ENCODE data around the gene ATOH8.

The ATOH8 gene

DNA sequence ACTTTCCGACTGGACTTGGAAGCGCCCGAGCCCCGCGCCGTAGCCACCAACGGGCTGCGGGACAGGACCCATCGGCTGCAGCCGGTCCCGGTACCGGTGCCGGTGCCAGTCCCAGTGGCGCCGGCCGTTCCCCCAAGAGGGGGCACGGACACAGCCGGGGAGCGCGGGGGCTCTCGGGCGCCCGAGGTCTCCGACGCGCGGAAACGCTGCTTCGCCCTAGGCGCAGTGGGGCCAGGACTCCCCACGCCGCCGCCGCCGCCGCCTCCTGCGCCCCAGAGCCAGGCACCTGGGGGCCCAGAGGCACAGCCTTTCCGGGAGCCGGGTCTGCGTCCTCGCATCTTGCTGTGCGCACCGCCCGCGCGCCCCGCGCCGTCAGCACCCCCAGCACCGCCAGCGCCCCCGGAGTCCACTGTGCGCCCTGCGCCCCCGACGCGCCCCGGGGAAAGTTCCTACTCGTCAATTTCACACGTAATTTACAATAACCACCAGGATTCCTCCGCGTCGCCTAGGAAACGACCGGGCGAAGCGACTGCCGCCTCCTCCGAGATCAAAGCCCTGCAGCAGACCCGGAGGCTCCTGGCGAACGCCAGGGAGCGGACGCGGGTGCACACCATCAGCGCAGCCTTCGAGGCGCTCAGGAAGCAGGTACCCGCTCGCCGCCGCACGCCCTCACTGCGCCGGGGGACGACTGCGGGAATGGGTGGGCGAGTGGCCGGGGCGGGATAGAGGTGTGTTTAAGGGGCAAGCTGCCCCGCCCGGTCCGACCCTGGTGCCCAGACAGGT, 713 bp downstream of the ATOH8 start:
- peak in 3 of 4 experiments; percentile 28 to 60 (median 37) for DNase-seq

DNA sequence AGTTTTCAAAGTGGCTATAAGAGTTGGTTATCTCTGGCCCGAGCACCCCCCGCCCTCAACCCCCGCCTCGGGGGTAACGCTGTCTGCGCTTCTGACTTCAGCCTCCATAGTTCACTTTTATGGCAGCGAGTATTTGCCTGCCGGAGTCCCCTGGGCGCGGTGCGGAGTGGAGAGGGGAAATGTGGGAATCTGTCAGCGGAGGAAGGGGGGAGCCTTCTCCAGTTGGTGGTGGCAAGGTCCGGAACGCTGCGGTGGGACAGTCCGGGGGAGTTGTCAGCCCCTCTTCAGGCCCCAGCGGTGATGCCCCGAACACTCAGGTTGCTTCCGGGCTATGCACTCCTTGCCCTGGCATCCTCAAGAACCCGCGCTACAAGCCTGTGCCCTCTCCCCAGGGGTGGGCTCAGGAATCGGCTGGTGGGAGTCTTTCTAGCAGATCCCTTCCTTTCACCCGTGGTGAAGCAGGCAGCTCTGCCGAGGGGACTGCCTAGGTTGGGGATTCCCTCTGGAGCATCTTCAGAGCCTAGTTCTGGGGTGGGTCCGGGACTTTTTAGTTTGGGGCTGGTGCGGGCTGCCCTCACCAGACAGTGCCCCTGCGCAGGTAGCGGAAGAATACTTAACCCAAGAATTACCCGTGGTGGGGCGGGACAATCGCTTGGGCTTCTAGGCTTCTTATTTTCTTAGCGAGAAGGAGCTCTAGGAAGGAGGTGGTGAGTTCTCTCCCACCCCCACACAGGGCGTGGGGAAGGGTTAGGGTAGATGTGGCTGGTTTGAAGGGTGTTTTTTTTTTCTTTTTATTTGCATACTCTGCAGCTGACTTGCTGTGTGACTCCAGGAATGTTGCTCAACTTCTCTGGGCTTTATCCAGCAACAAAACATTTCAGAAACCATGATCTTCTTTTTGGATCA, 1.6 kb downstream of the ATOH8 start:
- DNase-seq: peak in 1 of 4 experiments; percentile 24

DNA sequence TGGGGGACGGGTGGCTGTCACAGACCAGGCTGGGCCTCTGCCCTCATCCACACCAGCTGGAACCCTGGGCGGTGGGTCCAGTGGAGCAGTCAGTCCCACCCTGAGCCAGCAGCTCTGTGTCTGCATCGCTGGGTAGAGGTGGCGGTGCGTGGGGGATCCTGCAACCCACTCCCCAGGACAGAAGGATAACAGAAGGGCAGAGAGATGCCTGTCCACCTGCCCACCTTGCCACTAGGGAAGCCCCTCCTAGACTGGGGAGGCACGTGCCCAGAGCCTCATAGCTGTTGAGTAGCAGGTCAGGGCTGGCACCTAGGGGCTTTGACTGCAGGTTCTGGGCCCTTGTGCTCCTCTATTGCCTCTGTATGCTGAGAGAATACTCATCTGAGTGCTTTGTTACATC, 2.4 kb downstream of the ATOH8 start:
- DNase-seq: no peak

DNA sequence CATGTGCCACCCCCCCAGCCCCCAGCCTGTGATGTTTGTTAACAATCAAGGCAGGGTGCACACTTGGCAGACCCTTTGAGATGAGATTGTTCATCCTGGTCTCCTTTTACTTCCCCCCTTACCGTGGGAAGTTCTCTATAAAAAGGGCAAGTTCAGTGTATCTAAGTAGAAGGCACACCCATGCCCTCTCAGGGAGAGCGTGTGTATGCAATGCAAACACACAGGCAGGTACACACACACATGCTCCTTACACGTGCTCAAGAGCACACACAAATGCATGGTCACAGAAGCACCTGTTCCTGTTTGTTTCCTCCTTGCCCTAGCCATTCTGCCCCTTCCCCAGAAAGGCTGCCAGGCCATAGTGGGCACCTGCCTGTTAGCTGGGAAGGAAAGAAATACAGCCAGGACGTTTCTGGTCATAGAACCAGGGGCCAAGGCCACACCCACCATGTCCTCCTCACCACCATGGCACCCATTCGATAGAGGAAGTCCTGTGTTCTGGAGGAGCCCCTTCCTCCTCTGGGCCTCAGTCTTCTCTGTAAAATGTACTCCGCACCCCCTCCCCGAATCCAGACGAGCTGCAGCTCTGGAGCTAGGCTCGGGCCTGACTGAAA, 3.1 kb downstream of the ATOH8 start:
- DNase-seq: no peak

DNA sequence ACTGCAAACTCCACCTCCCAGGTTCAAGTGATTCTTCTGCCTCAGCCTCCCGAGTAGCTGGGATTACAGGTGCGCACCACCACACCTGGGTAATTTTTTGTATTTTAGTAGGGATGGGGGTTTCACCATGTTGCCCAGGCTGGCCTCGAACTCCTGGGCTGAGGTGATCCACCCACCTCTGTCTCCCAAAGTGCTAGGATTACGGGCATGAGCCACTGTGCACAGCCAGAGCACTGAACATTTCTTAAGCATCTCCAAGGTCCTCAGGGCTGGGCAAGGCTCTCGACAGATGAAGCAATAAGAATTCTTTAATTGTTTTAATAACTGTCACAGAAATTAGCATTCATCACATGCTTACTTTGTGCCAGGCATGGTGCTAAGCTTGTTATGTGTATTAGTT, 4.1 kb downstream of the ATOH8 start:
- no peak for DNase-seq

DNA sequence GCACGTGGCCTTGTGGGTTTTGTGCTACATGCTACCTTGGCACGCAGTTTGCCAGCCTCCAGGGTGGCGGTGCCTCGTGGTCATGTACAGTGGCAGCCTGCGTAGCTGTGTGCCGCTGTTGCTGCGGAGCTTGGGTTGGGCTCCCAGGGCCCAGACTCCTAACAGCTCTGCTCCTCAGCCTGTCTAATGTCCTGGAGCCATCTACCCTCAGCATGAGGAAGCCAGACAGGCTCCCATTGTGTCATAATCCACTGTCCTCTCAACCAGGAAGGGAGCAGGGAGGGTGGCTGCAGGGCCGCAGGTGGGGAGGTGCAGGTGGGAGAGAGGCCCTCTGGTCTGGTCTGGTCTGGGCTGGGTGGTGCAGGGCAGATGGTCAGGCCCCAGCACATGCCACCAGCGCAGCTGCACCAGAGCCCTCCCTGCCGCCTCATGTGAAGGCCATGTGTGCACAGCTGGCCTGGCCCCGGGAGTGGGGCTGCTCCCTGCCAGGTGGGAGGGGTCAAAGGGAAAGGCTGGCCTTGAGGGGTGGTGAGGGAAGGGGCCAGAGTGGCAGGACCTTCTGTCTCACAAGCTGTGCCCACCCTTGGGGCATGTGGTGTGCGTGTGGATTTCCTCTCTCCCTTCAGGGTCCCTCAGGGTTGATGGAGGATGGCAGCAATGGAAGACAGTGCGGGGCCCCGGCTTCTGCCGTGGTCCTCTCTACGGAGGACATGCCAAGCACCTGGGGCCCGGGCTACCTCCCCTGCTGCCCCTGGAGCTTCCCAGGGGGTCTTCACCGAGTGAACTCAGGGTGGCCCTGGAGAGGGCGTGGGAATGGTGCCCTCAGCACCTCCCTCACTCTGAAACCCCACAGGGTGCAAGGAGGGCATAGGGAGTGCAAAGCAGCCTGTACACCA, 4.8 kb downstream of the ATOH8 start:
- DNase-seq: no peak

DNA sequence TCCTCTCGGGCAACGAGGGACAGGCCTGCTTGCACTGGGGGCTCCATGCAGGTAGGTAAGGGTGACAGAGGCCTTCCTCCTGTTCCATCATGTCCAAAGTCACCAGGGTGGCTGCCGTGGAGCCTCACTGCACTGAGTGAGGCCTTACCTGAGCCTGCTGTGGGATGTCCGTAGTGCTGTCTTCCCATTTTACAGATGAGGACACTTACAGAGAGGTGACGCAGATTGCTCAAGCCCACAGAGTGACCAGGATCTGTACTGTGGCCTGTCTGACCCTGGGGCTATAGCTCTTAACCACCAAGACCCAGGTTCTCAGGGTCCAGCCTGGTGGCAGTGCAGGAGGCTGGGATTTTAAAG, 5.4 kb downstream of the ATOH8 start:
- DNase-seq: no peak

DNA sequence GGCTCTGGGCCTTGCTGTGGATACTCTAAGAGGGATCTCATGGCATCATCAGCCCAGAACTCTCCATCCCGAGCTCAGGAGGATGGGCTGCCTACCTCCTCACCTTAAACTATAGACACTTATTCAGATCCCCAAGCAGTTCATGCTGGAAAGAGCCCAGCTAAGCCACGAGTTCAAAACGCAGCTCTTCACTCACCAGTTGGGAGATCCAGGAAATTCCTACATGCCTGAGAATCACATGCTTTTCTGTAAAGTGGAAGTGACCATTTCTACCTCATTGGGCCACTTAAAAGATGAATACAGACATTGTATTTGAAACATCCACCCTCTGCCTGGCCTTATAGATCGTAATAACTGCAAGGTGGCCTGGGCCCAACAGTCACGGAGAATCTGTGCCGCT, 6.6 kb downstream of the ATOH8 start:
- DNase-seq: no peak

DNA sequence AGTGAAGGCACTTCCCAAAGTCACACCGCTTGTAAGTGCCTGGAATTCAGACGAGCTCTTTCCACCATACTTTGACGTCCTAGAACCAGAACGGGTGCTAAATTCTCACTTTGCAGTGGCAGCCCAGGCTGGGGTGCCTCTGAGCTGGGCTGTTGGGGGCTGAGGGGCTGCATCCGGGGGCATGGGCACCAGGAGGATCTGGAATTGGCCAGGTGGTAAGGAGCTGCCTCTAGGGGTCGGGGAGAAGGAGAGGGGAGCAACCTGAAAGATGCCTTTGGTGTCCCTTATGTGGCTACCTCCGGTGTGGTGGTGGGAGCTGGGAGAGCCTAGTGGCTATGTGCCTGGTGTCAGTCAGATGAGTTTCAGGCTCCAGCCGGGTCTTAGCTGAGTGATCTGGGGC, 7.1 kb downstream of the ATOH8 start:
- DNase-seq: no peak

DNA sequence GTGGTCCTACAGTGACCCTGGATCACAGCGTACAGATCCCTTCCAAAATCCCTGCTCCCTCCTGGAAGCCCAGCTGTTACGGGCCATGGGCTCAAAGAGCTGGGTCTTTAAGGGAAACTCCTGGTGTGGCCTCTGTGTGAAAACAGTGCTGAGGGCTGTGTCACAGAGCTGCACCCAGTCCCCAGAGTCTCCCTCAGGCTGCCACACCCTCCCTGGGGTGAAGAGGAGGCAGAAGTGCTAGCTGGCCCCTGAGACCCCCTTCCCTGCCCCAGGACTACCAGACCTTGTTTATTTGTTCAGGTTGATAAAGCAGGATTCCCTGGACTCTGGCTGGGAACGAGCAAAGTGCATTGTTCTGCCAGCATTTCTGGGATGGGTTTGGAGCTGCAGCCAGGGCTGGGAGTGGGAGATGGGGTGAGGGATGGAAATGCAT, 7.7 kb downstream of the ATOH8 start:
- no peak for DNase-seq

DNA sequence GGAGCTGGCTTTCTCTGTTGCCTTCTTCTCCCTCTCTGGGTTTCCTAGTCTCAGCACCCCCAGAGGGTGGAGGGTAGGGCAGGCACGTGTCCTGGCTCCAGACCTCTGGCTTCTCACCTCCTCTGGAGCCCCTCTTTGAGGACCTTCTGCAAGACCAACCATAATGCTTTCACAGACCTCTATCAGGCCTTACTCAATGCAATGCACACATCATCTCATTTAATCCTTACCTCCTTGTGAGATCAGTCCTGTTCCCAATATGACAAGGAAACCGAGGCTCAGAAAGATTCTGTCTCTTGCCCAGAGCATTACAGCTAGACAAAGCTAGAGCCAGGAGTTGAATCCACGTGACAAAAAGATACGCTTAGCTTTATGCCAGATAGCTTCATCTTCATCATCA, 8.2 kb downstream of the ATOH8 start:
- DNase-seq: no peak

DNA sequence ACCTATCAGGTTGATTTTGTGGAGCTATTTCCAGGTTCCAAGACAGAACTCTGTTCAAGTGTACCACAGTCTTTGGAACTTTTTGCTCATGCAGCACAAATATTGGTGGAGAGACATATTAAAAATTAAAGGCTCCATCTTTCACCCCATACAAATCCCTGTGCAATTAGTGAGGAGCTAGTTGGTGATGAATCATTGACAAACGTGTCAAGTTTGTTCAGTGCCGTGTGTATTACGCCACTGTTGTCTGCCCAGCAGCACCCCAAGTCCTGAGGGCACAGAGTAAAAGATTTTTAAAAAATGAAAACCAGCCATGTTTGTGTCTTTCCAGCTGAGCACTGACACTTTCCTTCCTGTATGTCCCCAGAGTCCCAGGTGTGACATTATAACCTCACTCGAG, 9.3 kb downstream of the ATOH8 start:
- DNase-seq: no peak

DNA sequence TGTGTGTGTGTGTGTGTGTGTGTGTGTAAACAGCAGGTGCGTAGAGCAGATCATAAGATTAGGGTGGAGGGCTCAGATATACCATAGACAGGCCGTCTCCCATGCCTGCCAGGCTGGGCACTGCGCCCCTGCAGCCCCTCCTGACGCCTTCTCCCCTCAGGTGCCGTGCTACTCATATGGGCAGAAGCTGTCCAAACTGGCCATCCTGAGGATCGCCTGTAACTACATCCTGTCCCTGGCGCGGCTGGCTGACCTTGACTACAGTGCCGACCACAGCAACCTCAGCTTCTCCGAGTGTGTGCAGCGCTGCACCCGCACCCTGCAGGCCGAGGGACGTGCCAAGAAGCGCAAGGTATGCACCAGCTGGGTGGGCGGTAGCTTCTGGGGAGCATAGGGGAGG, 10.0 kb downstream of the ATOH8 start:
- no peak for DNase-seq

DNA sequence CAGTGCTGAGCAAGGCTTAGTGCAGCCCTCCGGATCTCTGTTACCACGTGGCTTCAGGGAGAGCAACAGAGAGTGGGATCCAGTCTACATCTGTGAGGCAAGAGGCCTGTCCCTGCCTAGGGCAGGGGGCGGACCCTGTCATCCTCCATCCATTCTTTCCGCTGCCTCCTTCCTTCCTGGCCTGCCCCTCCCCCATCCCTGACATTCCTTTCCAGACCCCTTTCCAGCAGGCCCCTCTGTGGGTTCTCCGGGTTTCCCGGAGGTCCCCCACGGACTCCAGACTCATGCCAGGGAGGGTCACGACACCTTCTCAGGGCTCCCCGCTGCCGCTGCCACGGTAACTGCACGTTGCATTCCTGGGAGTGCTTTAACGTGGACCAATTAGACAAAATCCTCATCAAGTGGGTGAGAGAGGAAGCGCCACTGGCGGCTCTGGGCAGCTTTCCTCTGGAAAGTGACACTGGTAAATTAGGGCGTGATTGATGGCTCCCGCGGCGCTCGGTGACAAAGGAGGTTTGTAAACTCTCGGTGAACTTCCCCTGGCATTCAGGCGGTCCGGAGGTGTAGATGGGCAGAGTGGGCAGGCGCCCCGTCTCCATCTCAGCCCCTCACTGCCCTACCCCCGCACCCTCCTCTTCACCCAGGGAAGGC, 11.4 kb downstream of the ATOH8 start:
- DNase-seq: peak; percentile 64 to 75 (median 66)

DNA sequence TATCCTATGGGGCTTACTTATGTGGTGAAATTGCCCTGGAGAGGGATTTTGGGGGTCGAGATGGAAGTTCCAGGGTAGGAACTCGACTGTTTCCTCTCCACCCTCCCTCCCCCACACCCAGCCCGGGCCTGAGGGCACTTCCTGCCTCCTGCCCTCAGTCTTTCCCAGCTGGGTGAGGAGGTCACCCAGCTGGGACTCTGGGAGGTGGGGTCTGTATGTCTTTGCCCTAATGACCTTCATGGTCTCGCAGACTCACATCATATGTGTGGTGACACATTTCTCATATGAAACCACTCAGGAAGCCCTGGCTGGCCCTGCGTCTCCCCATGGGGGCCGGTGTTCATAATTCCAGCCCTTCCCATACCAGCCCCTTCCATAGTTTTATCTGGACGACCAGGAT, 12.4 kb downstream of the ATOH8 start:
- peak in 3 of 4 experiments; percentile 42 to 47 (median 43) for DNase-seq

DNA sequence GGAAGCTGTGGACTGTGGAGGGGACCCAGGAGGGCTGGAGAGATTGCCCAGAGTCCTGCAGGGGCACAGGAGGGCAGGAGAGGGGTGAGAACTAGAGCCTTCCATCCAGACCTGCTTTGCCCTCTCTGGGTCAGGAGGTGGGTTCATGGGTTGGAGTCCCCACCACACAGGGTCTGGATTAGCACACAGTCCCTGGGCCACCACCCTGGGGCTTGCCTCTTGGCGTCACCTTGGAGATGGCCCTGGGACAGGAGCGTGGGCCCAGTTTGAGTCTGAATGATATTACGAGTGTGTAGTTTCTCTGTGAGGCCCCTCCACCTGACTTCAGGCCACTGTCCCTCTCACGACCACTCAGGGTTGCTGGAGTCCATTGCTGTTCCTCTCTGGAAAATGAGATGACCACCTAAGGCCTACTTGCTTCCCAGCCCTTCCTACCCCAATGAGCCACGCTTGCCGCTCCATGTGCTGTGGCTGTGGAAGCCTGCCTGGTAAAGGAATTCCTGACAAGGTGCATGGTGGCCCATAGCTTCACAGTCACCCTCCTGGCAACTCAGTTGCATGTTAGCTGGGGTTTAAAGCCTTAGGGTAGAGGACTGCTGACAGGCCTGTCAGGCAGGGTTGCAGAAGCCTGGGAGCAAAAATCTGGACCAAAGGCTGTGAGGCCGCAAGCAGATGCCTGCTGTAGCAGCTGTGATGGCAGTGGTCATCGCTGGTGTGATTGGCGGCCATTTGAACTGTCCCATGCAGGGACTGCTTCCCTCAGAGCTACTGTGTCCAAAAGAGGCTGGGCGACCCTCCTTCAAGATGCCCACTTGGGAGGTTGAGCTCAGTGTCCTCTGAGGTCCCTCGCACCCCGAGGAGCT, 14.2 kb downstream of the ATOH8 start:
- DNase-seq: no peak

DNA sequence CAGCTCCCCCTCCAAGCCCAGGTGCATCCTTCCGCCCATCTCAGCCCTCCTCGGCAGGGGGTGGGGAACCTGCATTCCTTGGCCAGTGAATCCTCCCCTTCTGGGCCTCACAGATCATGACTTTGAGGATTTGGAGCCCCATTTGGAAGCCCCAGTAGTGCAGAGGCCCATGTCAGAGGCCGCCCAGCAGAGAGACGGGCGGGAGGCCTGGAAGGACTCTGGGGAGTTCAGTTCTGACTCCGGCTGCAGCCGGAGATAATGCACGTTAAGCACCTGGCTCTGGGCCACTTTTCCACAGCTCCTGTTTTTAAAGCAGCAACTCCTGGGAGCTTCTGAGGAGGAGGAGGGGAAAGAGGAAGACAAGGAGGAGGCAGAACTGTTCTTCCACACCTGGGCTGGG, 14.9 kb downstream of the ATOH8 start:
- no peak for DNase-seq

DNA sequence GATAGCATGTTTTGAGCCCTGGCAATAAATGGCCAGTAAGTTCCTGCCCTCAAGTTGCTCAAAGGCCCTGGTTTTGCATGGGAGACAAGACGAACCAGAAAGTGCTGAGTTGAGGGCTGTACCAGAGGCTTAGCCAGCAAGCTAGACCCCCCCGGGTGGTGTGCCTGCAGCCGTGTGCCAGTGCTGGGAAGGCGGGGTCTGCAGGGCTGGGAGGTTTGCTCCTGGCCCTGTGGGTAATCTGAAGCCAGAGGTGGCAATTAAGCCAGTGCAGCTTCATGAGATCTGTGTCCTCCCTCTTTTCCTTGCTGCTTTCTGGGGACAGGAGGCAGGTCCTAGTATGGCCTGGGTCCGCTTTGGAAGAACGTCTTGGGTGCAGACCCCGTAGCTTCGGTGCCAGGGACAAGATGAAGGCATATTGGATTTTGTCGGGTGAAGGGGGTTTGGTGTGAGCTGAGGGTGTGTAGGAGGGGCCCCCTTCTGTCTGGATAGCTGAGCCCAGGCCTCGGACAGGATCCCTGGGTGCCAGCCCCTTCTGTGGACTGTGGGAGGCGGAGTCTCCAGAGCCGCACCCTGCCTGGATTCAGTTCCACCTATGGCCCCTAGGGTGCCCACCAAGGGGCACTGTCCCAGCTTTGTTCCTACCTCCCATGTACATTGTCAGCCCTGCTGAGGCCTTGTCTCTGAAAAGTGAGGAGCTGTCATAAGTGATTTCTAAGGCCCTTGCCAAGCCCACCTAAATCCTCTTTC, 15.6 kb downstream of the ATOH8 start:
- no peak for DNase-seq

DNA sequence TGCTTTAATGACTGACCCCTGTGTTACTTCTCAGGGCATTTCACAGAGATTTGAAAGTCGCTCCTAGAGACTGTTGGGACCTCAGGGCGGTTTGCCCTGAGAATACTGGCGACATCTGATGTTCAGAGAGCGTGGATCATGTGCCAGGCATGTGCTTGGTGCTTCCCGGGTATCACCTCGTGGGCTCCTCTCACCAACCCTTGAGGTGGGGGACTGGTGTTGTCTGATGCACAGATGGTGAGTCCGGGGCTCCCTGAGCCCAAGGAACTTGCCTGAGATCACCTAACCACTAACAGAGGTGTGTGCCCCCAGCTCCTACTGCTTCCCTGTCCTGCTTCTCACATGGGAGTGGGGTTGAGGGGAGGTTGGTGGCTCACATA, 16.2 kb downstream of the ATOH8 start:
- DNase-seq: no peak

DNA sequence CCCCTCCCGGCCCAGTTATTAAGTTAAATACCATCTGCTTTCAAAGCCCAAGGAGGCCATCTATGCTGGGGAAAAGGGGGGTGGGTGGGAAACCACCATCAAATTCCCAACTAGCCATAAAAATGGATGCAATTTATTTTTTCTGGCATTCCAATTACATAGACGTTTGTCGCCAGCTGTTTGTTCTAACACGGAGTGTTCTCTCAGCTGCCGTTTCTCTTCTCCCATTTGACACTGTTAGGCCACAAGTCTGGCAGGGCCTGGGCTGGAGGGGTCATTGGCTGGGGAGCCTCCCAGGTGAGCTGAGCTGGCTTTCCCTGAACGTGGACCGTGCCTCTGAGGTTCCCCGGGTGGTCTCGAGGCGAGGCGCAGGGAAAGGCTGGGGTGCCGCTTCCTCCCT, 16.6 kb downstream of the ATOH8 start:
- no peak for DNase-seq

Measured in suppressor macrophage (primary cell).